Caco-2 (cell line): ENCODE measurements around the gene WNT5A. TPM values are rescaled to one million over a fixed set of nuclear protein-coding genes. Genes with fewer than 3 reads are reported as not detected.

ENCODE experiments used
- BruUV-seq: library from RNA; stranded (reverse); fragments of 400-500 nt; replicated peaks from 2 replicates; lab custom pipeline; 2021; lab: Mats Ljungman, UMichigan
- CTCF ChIA-PET: fragments of 300-600 bp; sonication (Branson Sonifier 250); formaldehyde crosslinking; loops from one replicate; lab custom pipeline; 2022; ENCODE audit warnings: antibody characterized with exemption; lab: Charles Lee
- POLR2A ChIA-PET: fragments of 300-600 bp; sonication (Branson Sonifier 250); formaldehyde crosslinking; loops from one replicate; lab custom pipeline; 2022; ENCODE audit warnings: antibody characterized with exemption; lab: Charles Lee
- DNase-seq, 2 experiments: peaks; one replicate each; pipeline versions ENCODE4 v3.0.0 to v3.0.0-alpha.2; 2020 to 2022
- H3K27me3 ChIP-seq: replicated peaks from 2 replicates; pipeline ENCODE4 v1.6.0; 2011; ENCODE audit warnings: low read length; ENCODE audit not compliant: control insufficient read depth, insufficient read depth
- H3K36me3 ChIP-seq: 2 replicates; pipeline ENCODE4 v1.5.1; 2011; ENCODE audit warnings: low read length; ENCODE audit not compliant: control insufficient read depth, insufficient read depth
- H3K4me1 ChIP-seq: fragments of 250-450 bp; sonication (Bioruptor Pico); 2 replicates; pipeline ENCODE4 v1.5.1; 2020; ENCODE audit warnings: mild to moderate bottlenecking
- H3K4me3 ChIP-seq: 2 replicates; pipeline ENCODE4 v1.5.1; 2011; ENCODE audit warnings: low read depth, mild to moderate bottlenecking, control low read depth, low read length
- H3K9me3 ChIP-seq: fragments of 250-450 bp; sonication (Bioruptor Pico); 2 replicates; pipeline ENCODE4 v1.5.1; 2020; ENCODE audit warnings: mild to moderate bottlenecking, moderate library complexity
- H3K27ac Mint-ChIP-seq: one replicate; pipeline ENCODE4 v1.8.0; 2022; ENCODE audit warnings: mixed read lengths; ENCODE audit not compliant: unreplicated experiment
- H3K27me3 Mint-ChIP-seq: one replicate; pipeline ENCODE4 v1.8.0; 2022; ENCODE audit warnings: mixed read lengths; ENCODE audit not compliant: insufficient read depth, unreplicated experiment
- H3K36me3 Mint-ChIP-seq: one replicate; pipeline ENCODE4 v1.8.0; 2022; ENCODE audit warnings: mild to moderate bottlenecking, mixed read lengths; ENCODE audit not compliant: insufficient read depth, unreplicated experiment
- H3K4me1 Mint-ChIP-seq: one replicate; pipeline ENCODE4 v1.8.0; 2022; ENCODE audit warnings: low read depth, mixed read lengths; ENCODE audit not compliant: unreplicated experiment
- H3K4me3 Mint-ChIP-seq: one replicate; pipeline ENCODE4 v1.8.0; 2022; ENCODE audit warnings: mild to moderate bottlenecking, moderate library complexity, mixed read lengths; ENCODE audit not compliant: unreplicated experiment
- H3K9me3 Mint-ChIP-seq: one replicate; pipeline ENCODE4 v1.8.0; 2022; ENCODE audit warnings: mixed read lengths; ENCODE audit not compliant: unreplicated experiment
- intact Hi-C: fragments of 100-400 bp; cut with micrococcal nuclease; formaldehyde crosslinking; loops from one replicate; pipeline ENCODE4 v1.10.0; 2022; ENCODE audit not compliant: unreplicated experiment
- total RNA-seq: library from RNA; stranded (reverse); gene quantifications from 2 replicates; pipeline ENCODE4 v1.2.3, GENCODE V29; 2022
- TF ChIP-seq, protein P1 (sequence below), 2 experiments: fragments of 200-600 bp in 1 of 2; IDR thresholded peaks; 1 replicate in 1 of 2; 2 replicates in 1 of 2; pipeline versions ENCODE4 v1.5.1 to v1.8.0; 2011 to 2022; ENCODE audit warnings: antibody characterized with exemption in 1 of 2, control low read depth in 1 of 2, inconsistent platforms in 1 of 2, low read depth in 1 of 2, low read length in 1 of 2, mild to moderate bottlenecking in 1 of 2, moderate library complexity in 1 of 2; ENCODE audit not compliant: insufficient read depth in 1 of 2, severe bottlenecking in 1 of 2, unreplicated experiment in 1 of 2

WNT5A gene
- total RNA-seq, 1 experiment from 2014 or later: 8.8 TPM

DNA sequence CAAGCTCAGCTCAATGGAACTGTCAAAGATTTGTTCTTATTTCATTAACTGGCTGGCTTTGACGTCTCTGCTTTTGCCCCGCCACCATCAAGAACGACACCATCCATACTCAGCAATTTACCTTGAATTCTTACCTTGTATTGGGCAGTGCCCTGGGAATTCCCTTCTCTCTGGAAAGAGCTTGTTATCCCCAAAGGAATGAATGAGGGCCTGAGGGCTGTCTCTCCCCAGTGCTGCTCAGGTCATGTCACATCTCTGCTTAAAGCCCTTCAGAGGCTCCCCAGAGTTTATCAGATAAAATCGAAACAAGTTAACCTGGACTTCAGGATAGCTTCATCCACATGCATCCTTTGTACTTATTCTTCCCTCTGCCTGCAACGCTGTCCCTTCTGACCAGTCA is 5.9 kb upstream of the WNT5A start:
- POLR2A ChIA-PET: no interaction called here
- H3K27me3 ChIP-seq: no peaks in the 10 kb centered on the region

DNA sequence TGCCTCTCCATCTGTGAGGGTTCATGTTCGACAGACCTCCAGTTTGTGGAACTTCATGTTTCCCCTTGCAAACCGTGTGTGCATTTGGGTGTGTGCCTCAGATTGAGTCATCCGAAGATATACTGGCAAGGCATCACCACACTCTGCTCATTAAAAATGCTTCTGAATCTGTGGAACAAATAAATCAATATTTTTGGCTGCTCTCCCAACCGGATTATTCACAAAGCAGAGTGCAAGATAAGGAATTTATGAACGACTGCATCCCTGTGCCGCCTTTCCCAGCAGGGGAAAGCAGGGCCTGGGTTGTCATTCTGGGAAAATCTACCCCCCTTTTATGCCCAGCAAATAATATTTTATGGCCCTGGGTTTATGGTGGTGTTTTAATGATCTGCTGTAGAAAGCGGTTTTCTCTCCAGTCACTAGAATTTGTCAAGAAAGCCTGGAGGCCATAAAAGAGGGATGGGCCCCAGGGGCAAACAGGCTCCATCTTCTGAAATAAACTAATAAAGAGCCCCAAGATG is 4.2 kb upstream of the WNT5A start:
- intact Hi-C loops: no loop called here
- no peaks in the 10 kb centered on the region for H3K27me3 ChIP-seq
- H3K9me3 ChIP-seq: no peaks in the 10 kb centered on the region
- no peak overlapping the region for H3K4me3 Mint-ChIP-seq
- peaks cover 7% of the 10 kb centered on the region for H3K27me3 Mint-ChIP-seq
- no peaks in the 10 kb centered on the region for H3K36me3 ChIP-seq
- H3K4me1 ChIP-seq: peaks cover 3% of the 10 kb centered on the region; the same call in 1 of the 2 replicates
- no TSS peak for BruUV-seq
- TF ChIP-seq, protein P1, sequence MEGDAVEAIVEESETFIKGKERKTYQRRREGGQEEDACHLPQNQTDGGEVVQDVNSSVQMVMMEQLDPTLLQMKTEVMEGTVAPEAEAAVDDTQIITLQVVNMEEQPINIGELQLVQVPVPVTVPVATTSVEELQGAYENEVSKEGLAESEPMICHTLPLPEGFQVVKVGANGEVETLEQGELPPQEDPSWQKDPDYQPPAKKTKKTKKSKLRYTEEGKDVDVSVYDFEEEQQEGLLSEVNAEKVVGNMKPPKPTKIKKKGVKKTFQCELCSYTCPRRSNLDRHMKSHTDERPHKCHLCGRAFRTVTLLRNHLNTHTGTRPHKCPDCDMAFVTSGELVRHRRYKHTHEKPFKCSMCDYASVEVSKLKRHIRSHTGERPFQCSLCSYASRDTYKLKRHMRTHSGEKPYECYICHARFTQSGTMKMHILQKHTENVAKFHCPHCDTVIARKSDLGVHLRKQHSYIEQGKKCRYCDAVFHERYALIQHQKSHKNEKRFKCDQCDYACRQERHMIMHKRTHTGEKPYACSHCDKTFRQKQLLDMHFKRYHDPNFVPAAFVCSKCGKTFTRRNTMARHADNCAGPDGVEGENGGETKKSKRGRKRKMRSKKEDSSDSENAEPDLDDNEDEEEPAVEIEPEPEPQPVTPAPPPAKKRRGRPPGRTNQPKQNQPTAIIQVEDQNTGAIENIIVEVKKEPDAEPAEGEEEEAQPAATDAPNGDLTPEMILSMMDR (IDR thresholded peaks at IDR 0.05; ENCODE audit: insufficient read depth in 1 of 2, low read depth in 1 of 2, low read length in 1 of 2, severe bottlenecking in 1 of 2, unreplicated experiment in 1 of 2): no peak
- DNase-seq: peak in 1 of 2 experiments; percentile 9
- ChIA-PET POLR2A (no interaction called here), CTCF (no interaction called here)
- peaks cover 21% of the 10 kb centered on the region for H3K4me1 Mint-ChIP-seq
- H3K36me3 Mint-ChIP-seq: peaks cover 7% of the 10 kb centered on the region
- no peak overlapping the region for H3K27ac Mint-ChIP-seq
- no peaks in the 10 kb centered on the region for H3K9me3 Mint-ChIP-seq
- H3K4me3 ChIP-seq: no peak overlapping the region

More for the DNA sequence above, 5.9 kb upstream of the WNT5A start:
- CTCF ChIA-PET: interaction anchor here (0.6 kb wide), 1 partner anchor 76 kb away, joined by 3 read pairs; no protein-coding TSS in a partner anchor
- no peaks in the 10 kb centered on the region for H3K9me3 Mint-ChIP-seq
- H3K27ac Mint-ChIP-seq: no peak overlapping the region
- H3K4me3 Mint-ChIP-seq: no peak overlapping the region
- intact Hi-C loops: no loop called here
- H3K4me1 Mint-ChIP-seq: peaks cover 21% of the 10 kb centered on the region
- BruUV-seq: no TSS peak
- H3K27me3 Mint-ChIP-seq: peaks cover 4% of the 10 kb centered on the region
- H3K9me3 ChIP-seq: no peaks in the 10 kb centered on the region
- H3K4me3 ChIP-seq: no peak overlapping the region
- H3K36me3 Mint-ChIP-seq: no peaks in the 10 kb centered on the region
- TF ChIP-seq, protein P1 (IDR thresholded peaks at IDR 0.05; ENCODE audit: insufficient read depth in 1 of 2, low read depth in 1 of 2, low read length in 1 of 2, severe bottlenecking in 1 of 2, unreplicated experiment in 1 of 2): no peak
- no peaks in the 10 kb centered on the region for H3K36me3 ChIP-seq
- no peaks in the 10 kb centered on the region for H3K4me1 ChIP-seq
- no peak for DNase-seq

DNA sequence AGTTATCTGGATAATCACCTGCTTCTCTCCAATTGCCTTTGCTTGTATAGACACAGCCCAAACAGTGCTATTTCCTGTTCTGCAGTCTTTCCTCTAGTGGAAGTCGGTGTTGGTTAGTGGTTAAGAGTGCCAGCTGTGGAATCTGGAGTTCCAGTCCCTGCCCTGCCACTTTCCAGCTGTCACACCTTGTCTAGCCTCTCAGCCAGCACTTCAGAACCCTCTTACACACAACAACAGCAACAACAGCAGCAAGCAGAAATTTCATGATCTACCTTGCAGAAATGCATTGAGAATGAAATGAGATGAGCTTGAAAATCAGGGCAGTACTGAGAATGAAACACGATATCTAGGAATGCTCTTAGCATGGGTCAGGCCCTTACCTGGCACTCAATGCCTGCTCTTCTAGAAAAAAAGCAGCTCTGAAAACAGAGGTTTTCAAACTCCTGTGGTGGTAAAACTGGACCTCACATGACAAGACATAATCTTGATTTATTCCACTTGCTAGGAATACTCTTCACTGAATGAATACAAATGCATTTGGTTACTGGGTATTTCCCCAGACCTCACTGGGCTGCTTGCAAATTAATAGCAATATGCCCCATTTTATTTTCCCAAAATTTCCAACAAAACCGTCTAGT is 3.3 kb upstream of the WNT5A start:
- DNase-seq: no peak
- no peaks in the 10 kb centered on the region for H3K9me3 ChIP-seq
- H3K4me1 ChIP-seq: peaks cover 7% of the 10 kb centered on the region; the same call in 1 of the 2 replicates
- H3K36me3 ChIP-seq: no peaks in the 10 kb centered on the region
- TF ChIP-seq, protein P1 (IDR thresholded peaks at IDR 0.05; ENCODE audit: insufficient read depth in 1 of 2, low read depth in 1 of 2, low read length in 1 of 2, severe bottlenecking in 1 of 2, unreplicated experiment in 1 of 2): no peak
- CTCF ChIA-PET: no interaction called here
- no peak overlapping the region for H3K27ac Mint-ChIP-seq
- H3K27me3 ChIP-seq: no peaks in the 10 kb centered on the region
- peak overlapping the region; percentile 90 for H3K4me3 Mint-ChIP-seq
- H3K36me3 Mint-ChIP-seq: peaks cover 11% of the 10 kb centered on the region
- POLR2A ChIA-PET: no interaction called here
- H3K9me3 Mint-ChIP-seq: no peaks in the 10 kb centered on the region
- no peak overlapping the region for H3K4me3 ChIP-seq
- H3K4me1 Mint-ChIP-seq: peaks cover 20% of the 10 kb centered on the region
- H3K27me3 Mint-ChIP-seq: peaks cover 7% of the 10 kb centered on the region
- intact Hi-C loops: no loop called here
- BruUV-seq: no TSS peak
